Effector CD4-positive, alpha-beta T cell (primary cell): ENCODE results near the gene KRTAP10-7.
"Not testable (repeated sequence)": the region's sequence is repeated elsewhere in the genome, so short reads cannot be mapped to it uniquely, and the experiment has no call there.

Source experiments
- DNase-seq: peaks from one replicate; pipeline ENCODE4 v3.0.0-alpha.2; 2020

KRTAP10-7 gene

GRCh38 chr21:44637018-44637850 is 36.8 kb downstream of the KRTAP10-7 start, which contains the start of gene KRTAP10-10:
KRTAP10-10 (plus strand) TSS chr21:44637356; CDS start chr21:44637418, 62 bp downstream.
- no peak for DNase-seq

- DNase-seq, result not testable (repeated sequence)
Measured at GRCh38 chr21:44637851-44638348, 37.5 kb downstream of the KRTAP10-7 start.

GRCh38 chr21:44638506-44639330 is 38.3 kb downstream of the KRTAP10-7 start:
- DNase-seq, result not testable (repeated sequence)

- no peak for DNase-seq
Measured at GRCh38 chr21:44639331-44639655, 38.9 kb downstream of the KRTAP10-7 start.

- no peak for DNase-seq
Measured at GRCh38 chr21:44640761-44641160, 40.4 kb downstream of the KRTAP10-7 start.

- DNase-seq, result no peak
Measured at GRCh38 chr21:44643741-44644310, 43.4 kb downstream of the KRTAP10-7 start.

- DNase-seq, result no peak
Measured at GRCh38 chr21:44644878-44645277, 44.5 kb downstream of the KRTAP10-7 start.

GRCh38 chr21:44646366-44647221 is 46.2 kb downstream of the KRTAP10-7 start, which contains the start of gene KRTAP10-11:
KRTAP10-11 (plus strand) TSS chr21:44646414; CDS start chr21:44646459, 45 bp downstream.
- not testable (repeated sequence) for DNase-seq

GRCh38 chr21:44647222-44647552 is 46.8 kb downstream of the KRTAP10-7 start:
- no peak for DNase-seq

GRCh38 chr21:44648557-44649311 is 48.3 kb downstream of the KRTAP10-7 start:
- no peak for DNase-seq

- DNase-seq, result no peak
Measured at GRCh38 chr21:44649521-44650100, 49.2 kb downstream of the KRTAP10-7 start.

- no peak for DNase-seq
Measured at GRCh38 chr21:44650265-44650972, 50.0 kb downstream of the KRTAP10-7 start.

GRCh38 chr21:44650973-44651675 is 50.7 kb downstream of the KRTAP10-7 start:
- no peak for DNase-seq
